Body of pancreas (tissue), 4 donors: ENCODE measurements around the gene SDE2. TPM values are rescaled to one million over a fixed set of nuclear protein-coding genes. Genes with fewer than 3 reads are reported as not detected.
"Not testable (repeated sequence)": the region's sequence is repeated elsewhere in the genome, so short reads cannot be mapped to it uniquely, and the experiment has no call there.

Experiments
- ATAC-seq: fragments of 150-250 bp; one replicate; pipeline ENCODE4 v1.9.1; 2016
- DNase-seq, 4 donors: peaks; one replicate each; pipeline ENCODE4 v3.0.0-alpha.2; 2019
- H3K27ac ChIP-seq, 4 donors: fragments of 200-600 bp; sonication (generic); 1 replicate in 3 of 4; 2 replicates in 1 of 4; pipeline versions ENCODE4 v1.5.1 to v1.6.1; 2016 to 2019; ENCODE audit warnings: mild to moderate bottlenecking in 1 of 4, mixed read lengths in 1 of 4, moderate library complexity in 1 of 4
- H3K27me3 ChIP-seq, 2 donors: fragments of 200-600 bp; sonication (generic); one replicate each; pipeline ENCODE4 v1.6.0; 2016; ENCODE audit warnings: mild to moderate bottlenecking in 1 of 2
- H3K36me3 ChIP-seq, 2 donors: fragments of 200-600 bp; sonication (generic); replicated peaks in 1 of 2; 2 replicates each; pipeline ENCODE4 v1.5.1; 2016; ENCODE audit warnings: low read depth in 2 of 2; ENCODE audit not compliant: insufficient read depth in 1 of 2
- H3K4me1 ChIP-seq: fragments of 200-600 bp; sonication (generic); one replicate; pipeline ENCODE4 v1.6.0; 2016
- H3K4me3 ChIP-seq, 2 donors: fragments of 200-600 bp; sonication (generic); 1 replicate in 1 of 2; 2 replicates in 1 of 2; pipeline ENCODE4 v1.5.1; 2016 to 2019
- H3K9me3 ChIP-seq, 3 donors: fragments of 200-600 bp; sonication (generic); 1 replicate in 2 of 3; 2 replicates in 1 of 3; pipeline ENCODE4 v1.5.1; 2016
- POLR2A ChIP-seq, 3 donors: fragments of 450-650 bp; IDR thresholded peaks; one replicate each; pipeline ENCODE4 v1.6.1; 2016; ENCODE audit warnings: antibody characterized with exemption in 3 of 3, mild to moderate bottlenecking in 2 of 3
- WGBS, 2 donors: methylation state at CpG; one replicate each; pipeline ENCODE4 v1.1.5; 2017; 5-methylcytosine and 5-hydroxymethylcytosine counted together
- intact Hi-C: fragments of 100-400 bp; cut with DNase I; formaldehyde crosslinking; loops from one replicate; pipeline ENCODE4 v1.15.1; 2023
- total RNA-seq, 2 donors: library from RNA; depleted of rRNA; stranded (reverse); fragments of >200 nt; gene quantifications; one replicate each; pipeline ENCODE4 v1.1.0, GENCODE V29; 2016
- TF ChIP-seq, protein P1 (sequence below), 7 experiments: fragments of 450-650 bp in 4 of 7; fragments of 200-600 bp in 3 of 7; sonication (generic) in 3 of 7; IDR thresholded peaks; one replicate each; pipeline ENCODE4 v1.5.1; 2016 to 2019; ENCODE audit warnings: antibody characterized with exemption in 7 of 7

The SDE2 gene
- total RNA-seq, 2 donors from 2014 or later = 11.9 to 13.7 TPM

GRCh38 chr1:225979421-225979820, 19.7 kb downstream of the SDE2 start:
- ATAC-seq (no peak), DNase-seq (no peak)
- peaks cover 42% of the 10 kb centered on the region for H3K4me1 ChIP-seq
- H3K27me3 ChIP-seq = no peaks in the 10 kb centered on the region
- H3K27ac ChIP-seq = peak overlapping the region; percentile 72 to 84 (median 74)
- H3K4me3 ChIP-seq = no peak overlapping the region
- peaks cover 0 to 5% of the 10 kb centered on the region in 2 donors for H3K36me3 ChIP-seq
- 68 to 75% methylated on average over 1 of the region's 1 CpG for WGBS, 2 donors
- intact Hi-C loops = no loop called here
- no peaks in the 10 kb centered on the region for H3K9me3 ChIP-seq
- no peak for TF ChIP-seq POLR2A (IDR thresholded peaks at IDR 0.05)
- TF ChIP-seq, protein P1, sequence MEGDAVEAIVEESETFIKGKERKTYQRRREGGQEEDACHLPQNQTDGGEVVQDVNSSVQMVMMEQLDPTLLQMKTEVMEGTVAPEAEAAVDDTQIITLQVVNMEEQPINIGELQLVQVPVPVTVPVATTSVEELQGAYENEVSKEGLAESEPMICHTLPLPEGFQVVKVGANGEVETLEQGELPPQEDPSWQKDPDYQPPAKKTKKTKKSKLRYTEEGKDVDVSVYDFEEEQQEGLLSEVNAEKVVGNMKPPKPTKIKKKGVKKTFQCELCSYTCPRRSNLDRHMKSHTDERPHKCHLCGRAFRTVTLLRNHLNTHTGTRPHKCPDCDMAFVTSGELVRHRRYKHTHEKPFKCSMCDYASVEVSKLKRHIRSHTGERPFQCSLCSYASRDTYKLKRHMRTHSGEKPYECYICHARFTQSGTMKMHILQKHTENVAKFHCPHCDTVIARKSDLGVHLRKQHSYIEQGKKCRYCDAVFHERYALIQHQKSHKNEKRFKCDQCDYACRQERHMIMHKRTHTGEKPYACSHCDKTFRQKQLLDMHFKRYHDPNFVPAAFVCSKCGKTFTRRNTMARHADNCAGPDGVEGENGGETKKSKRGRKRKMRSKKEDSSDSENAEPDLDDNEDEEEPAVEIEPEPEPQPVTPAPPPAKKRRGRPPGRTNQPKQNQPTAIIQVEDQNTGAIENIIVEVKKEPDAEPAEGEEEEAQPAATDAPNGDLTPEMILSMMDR (IDR thresholded peaks at IDR 0.05) = no peak

DNA sequence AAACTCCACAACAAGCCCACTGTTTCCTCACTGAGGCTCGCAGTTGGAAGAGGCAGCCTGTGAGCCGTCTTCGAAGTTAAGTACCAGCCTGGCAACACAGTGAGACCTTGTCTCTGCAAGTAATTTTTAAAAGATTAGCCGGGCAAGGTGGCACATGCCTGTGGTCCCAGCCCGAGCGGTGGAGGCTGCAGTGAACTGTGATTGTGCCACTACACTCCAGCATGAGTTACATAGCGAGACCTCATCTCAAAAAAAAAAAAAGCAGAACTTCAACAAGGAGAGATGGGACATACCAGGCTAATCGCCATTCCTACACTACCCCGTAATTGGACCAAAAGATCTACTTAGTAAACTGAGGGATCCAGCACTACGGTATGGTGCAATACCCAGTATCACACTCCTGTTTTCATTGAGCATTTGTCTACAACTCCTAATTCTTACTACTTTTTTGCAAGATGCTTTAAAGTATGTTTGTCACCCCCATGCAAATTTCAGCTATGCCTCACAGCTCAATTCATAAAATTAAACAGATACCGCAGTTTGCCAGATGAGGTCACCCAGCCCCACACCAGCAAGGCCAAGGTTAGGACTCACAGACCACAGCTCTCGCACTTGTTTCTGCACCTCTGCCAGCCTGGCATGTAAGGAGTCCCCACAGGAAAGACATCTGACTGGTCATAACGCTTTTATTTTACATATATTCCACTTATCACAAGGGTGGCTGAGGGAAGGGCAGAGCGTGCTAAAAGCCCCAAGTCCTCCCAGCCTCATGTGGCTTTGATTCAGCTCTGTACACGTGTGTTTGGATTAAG, 21.0 kb downstream of the SDE2 start:
- H3K27me3 ChIP-seq = no peaks in the 10 kb centered on the region
- no peak overlapping the region for H3K4me3 ChIP-seq
- peak in 3 of 4 donors; percentile 50 to 64 (median 59) for DNase-seq
- peak overlapping the region in 3 of 4 donors; percentile 35 to 77 (median 58) for H3K27ac ChIP-seq
- TF ChIP-seq, protein P1 (IDR thresholded peaks at IDR 0.05) = peak in 1 of 7 experiments; percentile 7
- no peak for TF ChIP-seq POLR2A (IDR thresholded peaks at IDR 0.05)
- peaks cover 0 to 1% of the 10 kb centered on the region in 2 donors for H3K36me3 ChIP-seq
- H3K9me3 ChIP-seq = no peaks in the 10 kb centered on the region
- intact Hi-C loops = no loop called here
- ATAC-seq = no peak
- H3K4me1 ChIP-seq = peaks cover 42% of the 10 kb centered on the region
- 31 to 48% methylated on average over 11 to 15 of the region's 15 CpGs for WGBS, 2 donors

DNA sequence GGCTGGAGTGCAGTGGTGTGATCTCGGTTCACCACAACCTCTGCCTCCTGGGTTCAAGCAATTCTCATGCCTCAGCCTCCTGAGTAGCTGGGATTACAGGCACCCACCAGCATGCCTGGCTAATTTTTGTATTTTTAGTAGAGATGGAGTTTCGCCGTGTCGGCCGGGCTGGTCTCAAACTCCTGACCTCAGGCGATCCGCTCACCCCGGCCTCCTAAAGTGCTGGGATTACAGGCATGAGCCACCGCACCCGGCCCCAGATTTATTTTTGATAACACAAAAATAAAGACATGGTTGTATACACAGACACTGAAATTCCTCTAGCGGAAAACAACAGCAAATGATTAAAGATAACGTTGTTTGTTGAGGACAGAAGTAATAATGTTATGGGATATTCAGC, 24.0 kb downstream of the SDE2 start:
- ATAC-seq, DNase-seq, H3K36me3 ChIP-seq, H3K9me3 ChIP-seq, H3K27me3 ChIP-seq, H3K27ac ChIP-seq, intact Hi-C loops, H3K4me3 ChIP-seq: not testable (repeated sequence)
- 88 to 93% methylated on average over 12 of the region's 12 CpGs for WGBS, 2 donors
- peaks cover 28% of the 10 kb centered on the region for H3K4me1 ChIP-seq

- Histone ChIP-seq H3K27me3 (no peaks in the 10 kb centered on the region), H3K4me3 (no peak overlapping the region), H3K4me1 (peaks cover 21% of the 10 kb centered on the region), H3K36me3 (no peaks in the 10 kb centered on the region), H3K9me3 (no peaks in the 10 kb centered on the region), H3K27ac (no peak overlapping the region)
- 73 to 86% methylated on average over 3 to 10 of the region's 10 CpGs for WGBS, 2 donors
- intact Hi-C loops = loop anchor here (5.0 kb wide), 1 partner anchor 497 kb away; no protein-coding TSS in a partner anchor
- ATAC-seq (no peak), DNase-seq (no peak)
- no peak for TF ChIP-seq POLR2A (IDR thresholded peaks at IDR 0.05)
- TF ChIP-seq, protein P1 (IDR thresholded peaks at IDR 0.05) = no peak
These were observed 24.7 kb downstream of the SDE2 start for GRCh38 chr1:225974454-225974853.

DNA sequence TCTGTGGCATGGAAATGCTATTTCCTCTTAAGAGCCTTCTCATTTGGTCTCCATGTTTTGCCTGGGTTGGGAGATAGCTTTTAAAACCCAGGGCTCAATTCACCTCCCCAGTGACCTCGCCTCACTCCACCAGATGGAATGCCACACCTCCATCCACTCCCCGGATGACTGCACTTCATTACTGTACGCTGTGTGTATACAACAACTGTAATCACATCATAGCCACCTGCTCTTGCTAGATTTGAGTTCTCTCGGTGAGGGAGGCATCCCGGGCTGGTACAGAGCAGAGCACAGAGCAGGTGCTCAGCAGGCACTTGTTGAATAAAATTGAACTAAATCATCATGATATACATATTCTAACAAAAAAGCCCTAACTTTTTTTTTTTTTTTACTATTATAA, 26.0 kb downstream of the SDE2 start:
- no peak for ATAC-seq
- H3K4me3 ChIP-seq = no peak overlapping the region
- no peak for DNase-seq
- intact Hi-C loops = loop anchor here (5.0 kb wide), 1 partner anchor 496 kb away; no protein-coding TSS in a partner anchor
- peaks cover 10% of the 10 kb centered on the region for H3K4me1 ChIP-seq
- no peaks in the 10 kb centered on the region for H3K27me3 ChIP-seq
- WGBS, 2 donors = 33 to 42% methylated on average over 5 of the region's 5 CpGs
- TF ChIP-seq, protein P1 (IDR thresholded peaks at IDR 0.05) = no peak
- no peak for TF ChIP-seq POLR2A (IDR thresholded peaks at IDR 0.05)
- no peaks in the 10 kb centered on the region for H3K9me3 ChIP-seq
- no peak overlapping the region for H3K27ac ChIP-seq
- H3K36me3 ChIP-seq = no peaks in the 10 kb centered on the region
